Measurements from ENCODE around the gene SRCAP. TPM values are rescaled to one million over a fixed set of nuclear protein-coding genes. Genes with fewer than 3 reads are reported as not detected.

The SRCAP gene
- total and polyA plus RNA-seq, 2 experiments from 2014 or later = 9.1 to 23.7 TPM

DNA sequence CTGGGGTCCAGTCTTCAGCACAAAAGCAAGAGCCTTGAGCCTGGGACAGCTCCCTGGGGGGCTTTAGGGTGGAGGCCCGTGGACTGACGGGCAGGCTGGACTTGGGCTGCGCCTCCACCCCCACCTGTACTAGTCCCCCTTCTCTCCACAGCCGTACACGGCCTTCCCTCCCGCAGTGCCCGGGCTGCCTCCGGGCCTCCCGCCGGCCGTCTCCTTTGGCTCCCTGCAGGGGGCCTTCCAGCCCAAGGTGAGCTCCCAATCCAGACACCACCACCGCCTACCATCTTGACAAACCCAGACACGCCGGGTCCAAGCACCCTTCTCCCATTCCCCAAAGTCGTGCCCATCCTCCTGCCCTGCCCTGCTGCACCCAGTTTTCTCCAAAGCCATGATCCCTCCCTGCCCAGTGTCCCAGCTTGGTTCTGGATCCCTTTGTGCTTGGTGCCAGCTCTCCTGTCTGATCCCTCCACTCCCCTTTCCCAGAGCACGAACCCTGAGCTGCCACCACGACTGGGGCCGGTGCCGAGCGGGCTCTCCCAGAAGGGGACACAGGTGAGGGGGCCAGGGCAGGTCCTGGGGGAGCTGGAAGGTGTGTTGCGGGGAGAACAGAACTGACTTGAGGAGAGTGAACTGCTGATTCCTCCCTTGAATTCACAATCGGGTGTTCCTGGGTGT lies 33.7 kb upstream of the SRCAP start:
- DNase-seq = no peak
- H4K20me1 ChIP-seq (ENCODE audit: insufficient read depth) = no peaks in the 10 kb centered on the region; the same call in 1 of the 2 replicates

DNA sequence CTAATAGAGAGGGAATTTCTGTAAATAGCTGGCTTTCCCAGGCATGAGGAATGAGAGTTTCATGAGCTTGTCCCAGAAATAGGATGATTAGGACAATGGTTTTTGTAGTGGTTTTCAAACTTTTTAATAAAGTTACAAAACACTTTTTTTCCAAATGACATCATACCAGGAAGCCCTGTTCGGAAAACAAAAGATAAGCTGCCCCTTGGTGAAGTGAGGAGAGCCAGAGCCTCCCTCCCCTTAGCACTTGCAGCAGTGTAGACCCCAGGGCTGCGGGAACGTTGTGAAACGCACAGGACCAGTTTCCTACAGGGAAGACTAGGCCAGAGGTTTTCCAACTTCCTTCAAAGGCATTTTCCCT lies 33.2 kb upstream of the SRCAP start:
- H3K79me2 ChIP-seq (ENCODE audit: insufficient read depth) = peaks cover 59% of the 10 kb centered on the region
- TF ChIP-seq EZH2 (IDR thresholded peaks at IDR 0.05; ENCODE audit: insufficient read depth, poor library complexity, severe bottlenecking) = no peak
- TF ChIP-seq EZH2phosphoT487 (IDR thresholded peaks at IDR 0.05; ENCODE audit: insufficient read depth, low read depth) = no peak
- H3K4me3 ChIP-seq = no peak overlapping the region
- peaks cover 10% of the 10 kb centered on the region; the same call in 1 of the 2 replicates for H3K4me1 ChIP-seq (ENCODE audit: insufficient read depth)
- H4K20me1 ChIP-seq (ENCODE audit: insufficient read depth) = no peaks in the 10 kb centered on the region; the same call in 1 of the 2 replicates
- H3K36me3 ChIP-seq (ENCODE audit: low read depth) = peaks cover 17% of the 10 kb centered on the region; the same call in 1 of the 2 replicates
- no peak overlapping the region for H3K27ac ChIP-seq
- 83 to 85% methylated on average over 4 of the region's 4 CpGs for WGBS, 2 experiments (ENCODE audit: low coverage in 1 of 2, low lambda C conversion rate in 2 of 2, missing lambda C conversion rate in 2 of 2)
- no peaks in the 10 kb centered on the region for H3F3A ChIP-seq (ENCODE audit: insufficient read depth)
- no peaks in the 10 kb centered on the region for H3K9me3 ChIP-seq (ENCODE audit: low read depth)
- no peak overlapping the region for H2AFZ ChIP-seq
- no peaks in the 10 kb centered on the region for H3K27me3 ChIP-seq (replicated peaks; ENCODE audit: insufficient read depth)
- no peak overlapping the region for H3K4me2 ChIP-seq (ENCODE audit: unreplicated experiment)
- DNase-seq = no peak
- in situ Hi-C loops (cut with MboI) = no loop called here
- H3K9me2 ChIP-seq (ENCODE audit: insufficient read depth) = no peaks in the 10 kb centered on the region
- 0 out of 2 replicates have a peak overlapping the region, but pooled peaks have one; percentile 21 for H3K9ac ChIP-seq

More for the DNA sequence above, 33.7 kb upstream of the SRCAP start:
- 87 to 92% methylated on average over 21 to 22 of the region's 22 CpGs for WGBS, 2 experiments (ENCODE audit: low coverage in 1 of 2, low lambda C conversion rate in 2 of 2, missing lambda C conversion rate in 2 of 2)
- H3K4me1 ChIP-seq (ENCODE audit: insufficient read depth) = peaks cover 14% of the 10 kb centered on the region; the same call in 1 of the 2 replicates
- in situ Hi-C loops (cut with MboI) = no loop called here
- H3K4me3 ChIP-seq = no peak overlapping the region
- H3K27ac ChIP-seq = no peak overlapping the region
- no peaks in the 10 kb centered on the region for H3K9me3 ChIP-seq (ENCODE audit: low read depth)
- H3K27me3 ChIP-seq (replicated peaks; ENCODE audit: insufficient read depth) = no peaks in the 10 kb centered on the region
- peaks cover 17% of the 10 kb centered on the region; the same call in 1 of the 2 replicates for H3K36me3 ChIP-seq (ENCODE audit: low read depth)
- TF ChIP-seq EZH2phosphoT487 (IDR thresholded peaks at IDR 0.05; ENCODE audit: insufficient read depth, low read depth) = no peak
- TF ChIP-seq EZH2 (IDR thresholded peaks at IDR 0.05; ENCODE audit: insufficient read depth, poor library complexity, severe bottlenecking) = no peak
- H3F3A ChIP-seq (ENCODE audit: insufficient read depth) = no peaks in the 10 kb centered on the region
- no peak overlapping the region for H3K9ac ChIP-seq
- H3K9me2 ChIP-seq (ENCODE audit: insufficient read depth) = no peaks in the 10 kb centered on the region
- H3K79me2 ChIP-seq (ENCODE audit: insufficient read depth) = peaks cover 65% of the 10 kb centered on the region
- no peak overlapping the region for H3K4me2 ChIP-seq (ENCODE audit: unreplicated experiment)
- no peak overlapping the region for H2AFZ ChIP-seq

DNA sequence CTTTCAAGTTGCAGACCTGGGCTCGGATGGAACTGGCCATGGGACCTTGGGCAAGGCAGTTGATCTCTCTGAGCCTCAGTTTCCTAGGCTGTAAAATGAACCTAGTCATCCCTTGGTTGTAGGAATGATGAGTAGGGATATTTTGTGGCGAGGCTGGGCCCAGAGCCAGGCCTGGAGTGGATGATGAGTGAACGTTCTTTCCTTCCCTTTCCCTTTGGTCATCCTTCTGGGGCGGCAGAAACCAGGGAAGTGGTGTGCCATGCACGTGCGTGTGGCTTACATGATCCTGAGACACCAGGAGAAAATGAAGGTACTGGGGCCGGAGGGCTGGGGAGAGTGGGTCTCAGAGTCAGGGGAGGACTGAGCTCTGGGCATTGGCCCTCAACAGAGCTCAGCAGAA lies 32.3 kb upstream of the SRCAP start:
- H2AFZ ChIP-seq = no peak overlapping the region
- no peak overlapping the region for H3K27ac ChIP-seq
- TF ChIP-seq EZH2phosphoT487 (IDR thresholded peaks at IDR 0.05; ENCODE audit: insufficient read depth, low read depth) (no peak), EZH2 (IDR thresholded peaks at IDR 0.05; ENCODE audit: insufficient read depth, poor library complexity, severe bottlenecking) (no peak)
- H3K9me3 ChIP-seq (ENCODE audit: low read depth) = no peaks in the 10 kb centered on the region
- H3K36me3 ChIP-seq (ENCODE audit: low read depth) = peaks cover 17% of the 10 kb centered on the region; the same call in 1 of the 2 replicates
- no peaks in the 10 kb centered on the region for H3K9me2 ChIP-seq (ENCODE audit: insufficient read depth)
- peaks cover 51% of the 10 kb centered on the region for H3K79me2 ChIP-seq (ENCODE audit: insufficient read depth)
- H4K20me1 ChIP-seq (ENCODE audit: insufficient read depth) = no peaks in the 10 kb centered on the region; the same call in 1 of the 2 replicates
- no peak overlapping the region for H3K9ac ChIP-seq
- in situ Hi-C loops (cut with MboI) = no loop called here
- peak; percentile 24 for DNase-seq
- 0 out of 2 replicates have a peak, but pooled peaks cover under 1% of the 10 kb centered on the region for H3F3A ChIP-seq (ENCODE audit: insufficient read depth)
- WGBS, 2 experiments (ENCODE audit: low coverage in 1 of 2, low lambda C conversion rate in 2 of 2, missing lambda C conversion rate in 2 of 2) = 82 to 86% methylated on average over 7 of the region's 7 CpGs
- H3K4me3 ChIP-seq = no peak overlapping the region
- H3K27me3 ChIP-seq (replicated peaks; ENCODE audit: insufficient read depth) = no peaks in the 10 kb centered on the region
- H3K4me2 ChIP-seq (ENCODE audit: unreplicated experiment) = no peak overlapping the region
- H3K4me1 ChIP-seq (ENCODE audit: insufficient read depth) = 0 out of 2 replicates have a peak, but pooled peaks cover 1% of the 10 kb centered on the region

GRCh38 chr16:30667361-30667905 lies 31.5 kb upstream of the SRCAP start:
- H2AFZ ChIP-seq = no peak overlapping the region
- H3K36me3 ChIP-seq (ENCODE audit: low read depth) = peaks cover 17% of the 10 kb centered on the region; the same call in 1 of the 2 replicates
- H3K9me3 ChIP-seq (ENCODE audit: low read depth) = no peaks in the 10 kb centered on the region
- H3K4me1 ChIP-seq (ENCODE audit: insufficient read depth) = no peaks in the 10 kb centered on the region
- peaks cover 43% of the 10 kb centered on the region for H3K79me2 ChIP-seq (ENCODE audit: insufficient read depth)
- no peak overlapping the region for H3K9ac ChIP-seq
- in situ Hi-C loops (cut with MboI) = no loop called here
- WGBS, 2 experiments (ENCODE audit: low coverage in 1 of 2, low lambda C conversion rate in 2 of 2, missing lambda C conversion rate in 2 of 2) = 88 to 90% methylated on average over 11 of the region's 11 CpGs
- H4K20me1 ChIP-seq (ENCODE audit: insufficient read depth) = no peaks in the 10 kb centered on the region; the same call in 1 of the 2 replicates
- no peaks in the 10 kb centered on the region for H3K27me3 ChIP-seq (replicated peaks; ENCODE audit: insufficient read depth)
- H3K4me3 ChIP-seq = no peak overlapping the region
- DNase-seq = no peak
- no peak overlapping the region for H3K27ac ChIP-seq
- no peaks in the 10 kb centered on the region for H3K9me2 ChIP-seq (ENCODE audit: insufficient read depth)
- peaks cover 7% of the 10 kb centered on the region; the same call in 1 of the 2 replicates for H3F3A ChIP-seq (ENCODE audit: insufficient read depth)
- TF ChIP-seq EZH2 (IDR thresholded peaks at IDR 0.05; ENCODE audit: insufficient read depth, poor library complexity, severe bottlenecking) = no peak
- no peak overlapping the region for H3K4me2 ChIP-seq (ENCODE audit: unreplicated experiment)
